ENCODE measurements around the gene CCDC33.

DNA sequence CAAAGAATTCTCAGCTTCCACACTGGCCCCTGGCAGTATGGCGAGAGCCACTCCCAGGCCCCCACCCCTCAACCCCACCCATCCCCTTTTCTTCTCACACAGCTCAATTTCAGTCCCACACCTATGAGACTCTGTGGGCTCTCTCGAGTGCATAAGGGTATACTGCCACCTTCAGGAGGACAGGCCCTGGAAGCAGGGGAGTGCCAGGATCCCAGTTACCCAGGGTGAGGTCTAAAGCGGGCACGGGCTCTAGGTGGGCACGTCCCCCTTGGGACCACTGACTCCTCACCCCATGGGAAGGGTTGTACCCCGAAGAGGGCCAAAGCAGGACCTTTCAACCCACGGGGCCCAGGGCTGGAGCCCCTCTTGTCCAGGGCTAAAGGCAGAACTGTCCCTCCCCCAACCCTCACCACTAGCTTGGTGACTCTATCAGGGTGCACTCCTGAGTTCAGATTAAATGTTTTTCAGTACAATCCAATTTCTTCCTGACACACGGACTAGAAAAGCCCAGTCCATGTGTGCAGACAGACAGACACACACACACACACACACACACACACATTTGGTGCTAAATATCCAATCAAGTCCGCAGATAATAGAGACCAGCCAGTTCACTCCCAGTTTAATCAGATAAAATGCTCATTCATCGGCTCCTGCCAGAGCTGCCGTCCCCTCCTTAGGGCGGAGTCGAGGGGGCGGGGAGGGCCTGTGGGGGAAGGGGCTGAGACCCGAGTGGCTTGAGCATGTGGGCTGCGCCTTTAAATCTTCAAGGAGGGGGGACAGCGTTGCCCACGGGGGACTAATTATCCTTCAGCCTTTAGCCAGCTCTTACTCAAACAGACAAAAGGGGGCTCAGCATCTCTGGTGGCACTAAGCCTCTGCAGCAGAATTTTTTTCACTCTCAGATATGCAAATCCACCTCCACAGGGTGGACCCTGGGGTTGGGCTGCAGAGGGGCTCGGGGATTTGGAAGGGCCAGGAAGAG is 72.0 kb downstream of the CCDC33 start:
- TF ChIP-seq, protein P1, sequence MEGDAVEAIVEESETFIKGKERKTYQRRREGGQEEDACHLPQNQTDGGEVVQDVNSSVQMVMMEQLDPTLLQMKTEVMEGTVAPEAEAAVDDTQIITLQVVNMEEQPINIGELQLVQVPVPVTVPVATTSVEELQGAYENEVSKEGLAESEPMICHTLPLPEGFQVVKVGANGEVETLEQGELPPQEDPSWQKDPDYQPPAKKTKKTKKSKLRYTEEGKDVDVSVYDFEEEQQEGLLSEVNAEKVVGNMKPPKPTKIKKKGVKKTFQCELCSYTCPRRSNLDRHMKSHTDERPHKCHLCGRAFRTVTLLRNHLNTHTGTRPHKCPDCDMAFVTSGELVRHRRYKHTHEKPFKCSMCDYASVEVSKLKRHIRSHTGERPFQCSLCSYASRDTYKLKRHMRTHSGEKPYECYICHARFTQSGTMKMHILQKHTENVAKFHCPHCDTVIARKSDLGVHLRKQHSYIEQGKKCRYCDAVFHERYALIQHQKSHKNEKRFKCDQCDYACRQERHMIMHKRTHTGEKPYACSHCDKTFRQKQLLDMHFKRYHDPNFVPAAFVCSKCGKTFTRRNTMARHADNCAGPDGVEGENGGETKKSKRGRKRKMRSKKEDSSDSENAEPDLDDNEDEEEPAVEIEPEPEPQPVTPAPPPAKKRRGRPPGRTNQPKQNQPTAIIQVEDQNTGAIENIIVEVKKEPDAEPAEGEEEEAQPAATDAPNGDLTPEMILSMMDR (IDR thresholded peaks at IDR 0.05 in 2 of 3, conservative IDR thresholded peaks at IDR 0.05 in 1 of 3; ENCODE audit: borderline replicate concordance in 1 of 3, insufficient read depth in 1 of 3, low read depth in 2 of 3, low read length in 2 of 3), result peak; percentile 74 to 88 (median 80); a peak in 5 of 6 replicates
- TF ChIP-seq POLR2A (IDR thresholded peaks at IDR 0.05; ENCODE audit: borderline replicate concordance, extremely low read depth, insufficient read depth, insufficient read length), result no peak
- TF ChIP-seq RAD21 (IDR thresholded peaks at IDR 0.05; ENCODE audit: low read depth), result peak; percentile 87
- TF ChIP-seq EZH2phosphoT487 (IDR thresholded peaks at IDR 0.05; ENCODE audit: borderline replicate concordance), result no peak
- TF ChIP-seq SP1 (IDR thresholded peaks at IDR 0.05; ENCODE audit: low read depth), result no peak
- TF ChIP-seq EZH2 (IDR thresholded peaks at IDR 0.05), result no peak

Measured in HCT116 (cell line).